H9 (cell line): ENCODE measurements around the gene LEO1. TPM values are rescaled to one million over a fixed set of nuclear protein-coding genes. Genes with fewer than 3 reads are reported as not detected.

Source experiments
- DNase-seq: peaks from one replicate; pipeline ENCODE4 v3.0.0-alpha.2; 2017
- H2AFZ ChIP-seq: one replicate; pipeline ENCODE4 v1.6.1; 2013; ENCODE audit warnings: mild to moderate bottlenecking, low read length, control low read depth, moderate library complexity
- H2AK5ac ChIP-seq: 2 replicates; pipeline ENCODE4 v1.6.1; 2013; ENCODE audit warnings: low read length, control low read depth, mixed read lengths; ENCODE audit not compliant: insufficient read length
- H2BK120ac ChIP-seq: one replicate; pipeline ENCODE4 v1.6.1; 2013; ENCODE audit warnings: low read depth, mild to moderate bottlenecking, low read length, control low read depth, inconsistent platforms; ENCODE audit not compliant: poor library complexity, severe bottlenecking
- H2BK12ac ChIP-seq: 2 replicates; pipeline ENCODE4 v1.6.1; 2013; ENCODE audit warnings: low read length, control low read depth, mixed read lengths, low read depth; ENCODE audit not compliant: insufficient read length
- H2BK15ac ChIP-seq: 2 replicates; pipeline ENCODE4 v1.6.1; 2013; ENCODE audit warnings: low read depth, low read length, control low read depth
- H2BK20ac ChIP-seq: one replicate; pipeline ENCODE4 v1.6.1; 2013; ENCODE audit warnings: low read depth, mild to moderate bottlenecking, low read length, control low read depth, inconsistent platforms; ENCODE audit not compliant: poor library complexity, severe bottlenecking
- H2BK5ac ChIP-seq: 2 replicates; pipeline ENCODE4 v1.6.1; 2013; ENCODE audit warnings: low read length, control low read depth, mixed read lengths; ENCODE audit not compliant: insufficient read length
- H3K14ac ChIP-seq: 2 replicates; pipeline ENCODE4 v1.6.1; 2013; ENCODE audit warnings: low read length, control low read depth; ENCODE audit not compliant: insufficient read depth
- H3K18ac ChIP-seq: 2 replicates; pipeline ENCODE4 v1.6.1; 2013; ENCODE audit warnings: low read depth, mild to moderate bottlenecking, mixed read lengths, low read length, control low read depth; ENCODE audit not compliant: insufficient read length
- H3K23ac ChIP-seq: 2 replicates; pipeline ENCODE4 v1.6.1; 2013; ENCODE audit warnings: low read length, control low read depth, mixed read lengths, low read depth; ENCODE audit not compliant: insufficient read length
- H3K23me2 ChIP-seq: 2 replicates; pipeline ENCODE4 v1.6.1; 2013; ENCODE audit warnings: low read depth, mild to moderate bottlenecking, mixed read lengths, low read length, control low read depth; ENCODE audit not compliant: insufficient read length, poor library complexity, severe bottlenecking
- H3K27ac ChIP-seq: 2 replicates; pipeline ENCODE4 v1.5.1; 2013; ENCODE audit warnings: low read length, control low read depth, mixed read lengths, low read depth; ENCODE audit not compliant: insufficient read length
- H3K27me3 ChIP-seq: 2 replicates; pipeline ENCODE4 v1.6.1; 2013; ENCODE audit warnings: low read length, control low read depth, inconsistent platforms; ENCODE audit not compliant: insufficient read depth
- H3K4ac ChIP-seq: 2 replicates; pipeline ENCODE4 v1.6.1; 2013; ENCODE audit warnings: low read depth, mild to moderate bottlenecking, control low read depth, inconsistent platforms, low read length, moderate library complexity
- H3K4me1 ChIP-seq: 2 replicates; pipeline ENCODE4 v1.6.1; 2013; ENCODE audit warnings: low read length, control low read depth, inconsistent platforms; ENCODE audit not compliant: insufficient read depth
- H3K4me2 ChIP-seq: 2 replicates; pipeline ENCODE4 v1.6.1; 2013; ENCODE audit warnings: low read length, control low read depth, mixed read lengths; ENCODE audit not compliant: insufficient read length, insufficient read depth
- H3K56ac ChIP-seq: 2 replicates; pipeline ENCODE4 v1.6.1; 2013; ENCODE audit warnings: low read depth, mild to moderate bottlenecking, mixed read lengths, low read length, control low read depth; ENCODE audit not compliant: insufficient read length
- H3K79me1 ChIP-seq: 2 replicates; pipeline ENCODE4 v1.6.1; 2013; ENCODE audit warnings: low read depth, mild to moderate bottlenecking, moderate library complexity, low read length, control low read depth, inconsistent platforms; ENCODE audit not compliant: insufficient read depth, poor library complexity, severe bottlenecking
- H3K79me2 ChIP-seq: 2 replicates; pipeline ENCODE4 v1.6.1; 2013; ENCODE audit warnings: low read length, control low read depth, inconsistent platforms; ENCODE audit not compliant: insufficient read depth
- H3K9ac ChIP-seq: 2 replicates; pipeline ENCODE4 v1.6.1; 2013; ENCODE audit warnings: low read length, control low read depth, mixed read lengths; ENCODE audit not compliant: insufficient read length; ENCODE audit errors: extremely low read depth
- H3K9me3 ChIP-seq: one replicate; pipeline ENCODE4 v1.6.1; 2013; ENCODE audit warnings: low read depth, low read length, inconsistent platforms; ENCODE audit not compliant: control insufficient read depth
- H3T11ph ChIP-seq: one replicate; pipeline ENCODE4 v1.6.1; 2013; ENCODE audit warnings: mild to moderate bottlenecking, low read length, control low read depth, inconsistent platforms
- H4K20me1 ChIP-seq: one replicate; pipeline ENCODE4 v1.6.1; 2013; ENCODE audit not compliant: control insufficient read depth, insufficient read length, insufficient read depth
- H4K5ac ChIP-seq: 2 replicates; pipeline ENCODE4 v1.6.1; 2013; ENCODE audit warnings: low read depth, mild to moderate bottlenecking, mixed read lengths, low read length, control low read depth; ENCODE audit not compliant: insufficient read length
- H4K8ac ChIP-seq: replicated peaks from 2 replicates; pipeline ENCODE4 v1.6.1; 2013; ENCODE audit warnings: low read length, control low read depth, mixed read lengths, low read depth; ENCODE audit not compliant: insufficient read length
- H4K91ac ChIP-seq: 2 replicates; pipeline ENCODE4 v1.6.1; 2013; ENCODE audit warnings: low read depth, mild to moderate bottlenecking, moderate library complexity, mixed read lengths, low read length, control low read depth; ENCODE audit not compliant: insufficient read length
- H3K27ac Mint-ChIP-seq, 3 experiments: 2 replicates in 2 of 3; 3 replicates in 1 of 3; pipeline ENCODE4 v1.8.0; 2020 to 2021; ENCODE audit warnings: mixed read lengths in 3 of 3, mild to moderate bottlenecking in 1 of 3, moderate library complexity in 1 of 3
- H3K27me3 Mint-ChIP-seq: 2 replicates; pipeline ENCODE4 v1.8.0; 2021; ENCODE audit warnings: low read depth, mild to moderate bottlenecking, moderate library complexity, mixed read lengths
- H3K36me3 Mint-ChIP-seq, 3 experiments: 2 replicates in 2 of 3; 3 replicates in 1 of 3; pipeline ENCODE4 v1.8.0; 2020 to 2021; ENCODE audit warnings: low read depth in 3 of 3, mixed read lengths in 3 of 3; ENCODE audit not compliant: insufficient read depth in 1 of 3
- H3K4me1 Mint-ChIP-seq, 2 experiments: 2 replicates each; pipeline ENCODE4 v1.8.0; 2020; ENCODE audit warnings: mixed read lengths in 2 of 2
- H3K4me3 Mint-ChIP-seq, 2 experiments: 2 replicates in 1 of 2; 3 replicates in 1 of 2; pipeline ENCODE4 v1.8.0; 2020 to 2021; ENCODE audit warnings: mild to moderate bottlenecking in 2 of 2, mixed read lengths in 2 of 2, moderate library complexity in 1 of 2
- H3K9me3 Mint-ChIP-seq, 2 experiments: 2 replicates in 1 of 2; 3 replicates in 1 of 2; pipeline ENCODE4 v1.8.0; 2020; ENCODE audit warnings: mild to moderate bottlenecking in 2 of 2, mixed read lengths in 2 of 2, moderate library complexity in 1 of 2
- CTCF ChIP-seq: fragments of 200-600 bp; sonication (generic); conservative IDR thresholded peaks from 3 replicates; pipeline ENCODE4 v1.8.0; 2021; ENCODE audit warnings: antibody characterized with exemption, mild to moderate bottlenecking
- WGBS: extraction: QIAGEN DNeasy Blood & Tissue Kit; methylation state at CpG from one replicate; pipeline ENCODE4 v1.1.7; 2013; ENCODE audit warnings: missing lambda C conversion rate, low lambda C conversion rate, mixed read lengths; ENCODE audit not compliant: insufficient read length; ENCODE audit errors: extremely low coverage; 5-methylcytosine and 5-hydroxymethylcytosine counted together
- total RNA-seq: library from RNA; stranded (reverse); gene quantifications from 2 replicates; pipeline ENCODE4 v1.2.1, GENCODE V29; 2021

Gene LEO1
- total RNA-seq, 1 experiment from 2014 or later: 30.3 TPM

- H3K36me3 Mint-ChIP-seq: peaks cover 40 to 84% (median 79%) of the 10 kb centered on the region in 3 experiments; a peak in 6 of 7 replicates
- Histone ChIP-seq H2BK120ac (no peak overlapping the region), H2BK5ac (no peak overlapping the region), H3K79me1 (no peaks in the 10 kb centered on the region), H3K23me2 (no peaks in the 10 kb centered on the region), H3K4ac (no peak overlapping the region), H3K9ac (no peak overlapping the region), H3K4me1 (no peaks in the 10 kb centered on the region), H2AFZ (no peak overlapping the region), H2BK12ac (no peak overlapping the region), H4K91ac (peak overlapping the region; percentile 13), H4K8ac (no peak overlapping the region), H4K5ac (no peak overlapping the region), H3T11ph (no peak overlapping the region), H4K20me1 (no peaks in the 10 kb centered on the region), H3K79me2 (no peaks in the 10 kb centered on the region), H3K18ac (no peak overlapping the region), H2BK15ac (no peak overlapping the region), H3K27me3 (no peaks in the 10 kb centered on the region), H2BK20ac (no peak overlapping the region), H3K9me3 (no peaks in the 10 kb centered on the region), H3K4me2 (no peak overlapping the region), H3K56ac (no peak overlapping the region), H2AK5ac (no peak overlapping the region), H3K14ac (no peak overlapping the region), H3K27ac (no peak overlapping the region), H3K23ac (no peak overlapping the region)
- no peak overlapping the region for H3K4me3 Mint-ChIP-seq
- TF ChIP-seq CTCF: no peak
- H3K27me3 Mint-ChIP-seq: no peaks in the 10 kb centered on the region
- no CpG with 5 or more reads among the region's 3 CpGs for WGBS
- peak overlapping the region in 1 of 3 experiments; percentile 17; a peak in 1 of 7 replicates for H3K27ac Mint-ChIP-seq
- H3K9me3 Mint-ChIP-seq: no peaks in the 10 kb centered on the region
- no peaks in the 10 kb centered on the region for H3K4me1 Mint-ChIP-seq
- no peak for DNase-seq
These were observed 16.1 kb downstream of the LEO1 start for GRCh38 chr15:51955504-51955903.
